HG02610 (cell line): ENCODE results near the gene COTL1.

Experiments used
- ATAC-seq: cut with Tn5 transposase; IDR thresholded peaks from one replicate; pipeline ENCODE4 v1.9.1; 2021; ENCODE audit warnings: mild to moderate bottlenecking, moderate library complexity; ENCODE audit not compliant: unreplicated experiment

The COTL1 gene

DNA sequence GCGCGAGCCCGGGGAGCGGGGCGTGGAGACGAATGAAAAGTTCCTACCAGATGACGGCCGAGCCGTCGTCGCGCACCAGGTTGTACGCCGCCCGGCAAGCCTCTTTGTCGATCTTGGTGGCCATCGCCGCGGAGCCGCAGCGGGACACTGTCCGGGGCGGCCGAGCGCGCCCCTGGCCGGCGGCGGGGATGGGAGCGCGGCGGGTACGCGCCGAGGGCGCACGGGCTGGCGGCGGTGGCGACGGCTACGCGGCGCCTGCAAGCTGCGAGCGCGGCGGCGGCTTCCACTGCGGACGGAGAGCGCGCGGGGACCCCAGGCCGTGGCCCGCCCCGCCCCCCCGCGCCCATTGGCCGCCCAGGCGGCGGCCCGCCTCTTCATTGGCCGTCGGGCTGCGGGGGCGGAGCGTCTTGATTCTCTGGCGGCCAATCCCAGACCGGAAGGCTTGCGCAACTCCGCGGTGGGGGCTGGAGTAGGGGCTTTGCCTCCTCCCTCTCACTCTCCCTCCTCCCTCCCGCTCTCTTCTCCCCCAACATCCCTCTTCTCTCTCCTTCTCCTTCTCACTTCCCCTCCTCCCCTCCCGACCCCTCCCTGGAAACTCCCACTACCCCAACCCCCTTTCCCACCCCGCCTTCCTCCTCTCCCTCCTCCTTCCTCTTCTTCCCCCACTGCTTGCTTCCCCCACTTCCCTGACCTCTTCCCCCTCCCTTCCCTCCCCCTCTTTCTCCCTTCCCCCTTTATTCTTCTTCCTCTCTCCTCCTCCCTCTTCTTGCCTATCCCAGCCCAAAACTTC, at the start of gene COTL1:
Gene COTL1, minus strand, starts transcription at position 288 of the 790 bp plus-strand sequence. Its CDS starts 164 bp downstream, at position 124.
- peak; percentile 79 for ATAC-seq

- no peak for ATAC-seq
Measured at GRCh38 chr16:84665843-84666242, 48.0 kb upstream of the COTL1 start.

DNA sequence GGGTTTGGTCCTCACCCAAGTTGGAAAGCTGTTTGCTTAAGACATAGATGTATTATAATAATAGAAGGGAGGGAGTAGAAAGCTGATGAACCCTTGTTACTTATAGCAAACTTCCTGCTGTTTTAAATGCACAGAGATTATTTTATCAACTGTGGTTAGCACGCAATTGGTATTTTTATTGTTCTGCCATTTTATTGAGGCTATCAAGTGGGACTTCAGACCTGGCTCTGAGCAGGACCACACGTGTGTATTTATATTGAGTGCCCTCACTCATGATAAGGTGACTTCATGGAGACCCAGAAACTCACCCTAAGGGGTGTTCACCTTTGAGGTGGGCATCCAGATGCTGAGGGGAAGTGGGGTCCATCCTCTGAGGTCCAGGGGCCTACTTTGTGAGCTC, 47.5 kb upstream of the COTL1 start:
- ATAC-seq, result no peak

GRCh38 chr16:84663433-84664101, 45.7 kb upstream of the COTL1 start:
- peak; percentile 79 for ATAC-seq

DNA sequence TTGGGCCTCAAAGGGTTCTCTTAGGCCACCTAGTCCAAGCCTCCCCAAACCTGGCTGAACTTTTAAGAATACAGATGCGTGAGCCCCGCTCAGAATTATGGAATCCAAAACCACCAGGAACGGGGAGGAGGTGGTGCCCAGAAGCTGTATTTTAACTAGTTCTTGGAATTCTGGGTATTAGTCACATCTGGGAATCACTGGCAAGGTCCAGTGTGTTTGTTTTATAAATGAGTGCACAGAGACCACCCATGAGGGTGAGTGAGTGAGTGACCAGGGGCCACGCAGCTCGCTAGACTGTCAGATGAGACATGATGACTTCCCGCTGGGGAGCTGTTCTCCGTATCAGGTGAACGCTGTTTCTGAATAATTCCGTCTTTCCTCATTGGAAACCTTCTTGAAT, 44.6 kb upstream of the COTL1 start:
- ATAC-seq, result no peak

GRCh38 chr16:84661418-84662060, 43.7 kb upstream of the COTL1 start:
- no peak for ATAC-seq

- ATAC-seq, result no peak
Measured at GRCh38 chr16:84660973-84661372, 43.1 kb upstream of the COTL1 start.

- no peak for ATAC-seq
Measured at GRCh38 chr16:84659656-84660300, 41.9 kb upstream of the COTL1 start.

GRCh38 chr16:84658690-84659089, 40.8 kb upstream of the COTL1 start:
- no peak for ATAC-seq

GRCh38 chr16:84657229-84657837, 39.5 kb upstream of the COTL1 start:
- ATAC-seq, result no peak

GRCh38 chr16:84656649-84657048, 38.8 kb upstream of the COTL1 start:
- no peak for ATAC-seq

- ATAC-seq, result no peak
Measured at GRCh38 chr16:84654998-84655397, 37.1 kb upstream of the COTL1 start.

GRCh38 chr16:84654238-84654637, 36.4 kb upstream of the COTL1 start:
- no peak for ATAC-seq

DNA sequence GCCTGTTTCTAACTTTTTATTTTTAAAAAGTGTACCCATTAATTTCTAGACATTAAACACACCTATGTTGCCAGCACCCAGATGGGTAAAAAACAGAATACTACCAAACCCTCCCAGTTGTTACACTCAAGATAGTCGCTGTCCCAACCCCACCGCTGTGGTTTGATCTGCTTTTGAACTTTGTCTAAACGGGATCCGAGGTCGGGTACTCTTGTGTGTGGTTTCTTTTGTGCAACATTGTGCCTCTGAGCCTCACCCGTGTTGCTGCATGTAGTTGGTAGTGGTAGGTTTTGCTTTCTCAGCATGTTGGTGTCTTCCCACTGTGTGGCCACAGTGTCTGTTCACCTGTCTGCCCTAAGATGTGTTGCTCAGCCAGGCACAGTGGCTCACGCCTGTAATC, 34.7 kb upstream of the COTL1 start:
- no peak for ATAC-seq

DNA sequence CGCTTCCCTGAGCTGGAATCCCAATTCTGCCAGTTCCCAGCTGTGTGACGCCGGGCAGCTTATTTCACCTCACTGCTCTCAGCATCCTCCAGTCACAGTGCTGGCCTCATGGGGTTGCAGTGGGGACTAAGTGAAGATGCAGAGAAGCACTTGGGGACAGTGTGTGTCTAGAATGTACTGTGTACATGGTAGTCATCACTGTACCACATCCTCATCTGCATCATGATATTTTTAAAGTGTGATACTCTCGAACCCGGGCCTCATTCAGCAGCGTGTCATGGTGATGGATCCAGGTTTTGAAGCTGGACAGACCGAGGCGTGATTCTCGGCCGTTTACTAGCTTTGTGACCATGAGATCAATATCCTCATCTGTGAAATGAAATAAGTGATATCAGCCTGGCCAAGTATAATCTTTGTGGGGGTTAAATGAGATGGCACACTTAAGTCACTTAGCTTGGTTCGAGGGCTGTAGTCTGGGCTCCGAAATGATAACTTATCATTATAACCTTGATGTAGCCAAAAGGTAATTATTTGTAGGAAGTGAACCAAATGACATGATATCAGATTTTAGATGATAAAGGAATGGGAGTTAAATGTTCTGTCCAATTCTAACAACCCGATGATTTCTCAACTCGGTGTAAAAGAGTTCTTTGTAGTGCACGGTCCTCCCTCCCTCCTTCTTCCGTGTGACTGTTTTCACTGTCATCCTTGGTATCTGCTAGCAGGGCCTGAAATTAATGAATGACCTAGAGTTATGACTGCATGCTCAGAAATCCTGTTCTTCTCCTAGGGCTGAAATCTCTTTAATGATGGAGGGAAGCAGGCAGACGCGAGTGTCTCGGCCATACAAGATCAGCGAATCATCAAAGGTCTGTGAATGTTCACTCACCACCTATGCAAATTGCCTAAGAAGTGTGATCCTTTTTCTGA, 32.4 kb upstream of the COTL1 start:
- ATAC-seq, result no peak

GRCh38 chr16:84649511-84649861, 31.6 kb upstream of the COTL1 start:
- ATAC-seq, result no peak

GRCh38 chr16:84648595-84649510, 31.0 kb upstream of the COTL1 start:
- peak; percentile 49 for ATAC-seq

GRCh38 chr16:84647828-84648594, 30.1 kb upstream of the COTL1 start, which contains the start of gene KLHL36:
TSS of gene KLHL36 (plus strand) at chr16:84648511. CDS start at chr16:84650868, 2,357 bp downstream.
- ATAC-seq, result peak; percentile 77
